GM19467 (cell line): ENCODE data around the gene TDG.

Experiments
- ATAC-seq: cut with Tn5 transposase; IDR thresholded peaks from one replicate; pipeline ENCODE4 v1.9.1; 2021; ENCODE audit warnings: mild to moderate bottlenecking, moderate library complexity; ENCODE audit not compliant: unreplicated experiment

TDG gene

GRCh38 chr12:103958621-103959020 lies 7.1 kb upstream of the TDG start:
- no peak for ATAC-seq

GRCh38 chr12:103960616-103961227 lies 5.0 kb upstream of the TDG start:
- no peak for ATAC-seq

GRCh38 chr12:103962493-103962892 lies 3.2 kb upstream of the TDG start:
- no peak for ATAC-seq

GRCh38 chr12:103964805-103965204 lies 867 bp upstream of the TDG start:
- no peak for ATAC-seq

GRCh38 chr12:103965255-103965589 lies 450 bp upstream of the TDG start:
- no peak for ATAC-seq

- no peak for ATAC-seq
Observed at GRCh38 chr12:103966736-103967135, 1.1 kb downstream of the TDG start.

- no peak for ATAC-seq
Observed at GRCh38 chr12:103969391-103969790, 3.7 kb downstream of the TDG start.

- ATAC-seq = no peak
Observed at GRCh38 chr12:103973909-103974308, 8.2 kb downstream of the TDG start.

GRCh38 chr12:103975368-103975767 lies 9.7 kb downstream of the TDG start:
- no peak for ATAC-seq

- ATAC-seq = no peak
Observed at GRCh38 chr12:103978384-103978982, 12.8 kb downstream of the TDG start.

GRCh38 chr12:103986829-103987228 lies 21.2 kb downstream of the TDG start:
- ATAC-seq = no peak

- ATAC-seq = no peak
Observed at GRCh38 chr12:103994235-103994634, 28.6 kb downstream of the TDG start.

- ATAC-seq = no peak
Observed at GRCh38 chr12:103996595-103996994, 30.9 kb downstream of the TDG start.

- ATAC-seq = no peak
Observed at GRCh38 chr12:103997286-103997900, 31.7 kb downstream of the TDG start.

GRCh38 chr12:103998976-103999375 lies 33.3 kb downstream of the TDG start:
- no peak for ATAC-seq

- no peak for ATAC-seq
Observed at GRCh38 chr12:104000807-104001434, 35.2 kb downstream of the TDG start.

GRCh38 chr12:104002686-104003085 lies 37.0 kb downstream of the TDG start:
- ATAC-seq = no peak

- no peak for ATAC-seq
Observed at GRCh38 chr12:104003596-104003995, 37.9 kb downstream of the TDG start.

GRCh38 chr12:104006929-104007328 lies 41.3 kb downstream of the TDG start:
- no peak for ATAC-seq

- no peak for ATAC-seq
Observed at GRCh38 chr12:104010121-104010520, 44.4 kb downstream of the TDG start.

GRCh38 chr12:104010606-104011169 lies 45.0 kb downstream of the TDG start:
- ATAC-seq = no peak

GRCh38 chr12:104011253-104011652 lies 45.6 kb downstream of the TDG start:
- ATAC-seq = no peak
